Heart right ventricle (tissue), 16 donors: Measurements from ENCODE around the gene POMT2. TPM values are rescaled to one million over a fixed set of nuclear protein-coding genes. Genes with fewer than 3 reads are reported as not detected.

ENCODE experiments used
- ATAC-seq, 8 donors: fragments of 200-7000 bp; cut with Tn5 transposase; one replicate each; pipeline ENCODE4 v1.9.1; 2020; ENCODE audit warnings: mild to moderate bottlenecking in 8 of 8, moderate library complexity in 8 of 8, moderate number of reproducible peaks in 1 of 8
- DNase-seq, 2 donors: peaks; one replicate each; pipeline ENCODE4 v3.0.0-alpha.2; 2020
- H3K27ac ChIP-seq, 10 donors: fragments of 200-600 bp; sonication (generic) in 2 of 10; one replicate each; pipeline versions ENCODE4 v1.5.0 to v1.8.0; 2020 to 2022; ENCODE audit warnings: mild to moderate bottlenecking in 3 of 10
- H3K27me3 ChIP-seq, 7 donors: fragments of 200-600 bp; one replicate each; pipeline ENCODE4 v1.8.0; 2021 to 2022; ENCODE audit warnings: mild to moderate bottlenecking in 2 of 7
- H3K36me3 ChIP-seq, 9 donors: fragments of 200-600 bp; sonication (generic) in 1 of 9; one replicate each; pipeline versions ENCODE4 v1.5.0 to v1.8.0; 2020 to 2022; ENCODE audit warnings: mild to moderate bottlenecking in 2 of 9
- H3K4me1 ChIP-seq, 9 donors: fragments of 200-600 bp; sonication (generic) in 1 of 9; one replicate each; pipeline versions ENCODE4 v1.5.0 to v1.8.0; 2020 to 2022; ENCODE audit warnings: mild to moderate bottlenecking in 4 of 9
- H3K4me3 ChIP-seq, 10 donors: fragments of 200-600 bp; sonication (generic) in 2 of 10; one replicate each; pipeline versions ENCODE4 v1.5.0 to v1.8.0; 2020 to 2022; ENCODE audit warnings: mild to moderate bottlenecking in 7 of 10, moderate library complexity in 2 of 10
- H3K9me3 ChIP-seq, 11 donors: fragments of 200-600 bp in 10 of 11; sonication (generic) in 2 of 11; one replicate each; pipeline versions ENCODE4 v1.5.0 to v1.8.0; 2013 to 2022; ENCODE audit warnings: mild to moderate bottlenecking in 2 of 11, control low read depth in 1 of 11, moderate library complexity in 1 of 11
- CTCF ChIP-seq, 9 donors: fragments of 200-600 bp; sonication (generic) in 2 of 9; IDR thresholded peaks; one replicate each; pipeline versions ENCODE4 v1.5.0 to v1.8.0; 2021 to 2022; ENCODE audit warnings: antibody characterized with exemption in 9 of 9, mild to moderate bottlenecking in 5 of 9, moderate library complexity in 1 of 9
- WGBS, 2 donors: extraction: QIAGEN DNeasy Blood & Tissue Kit; methylation state at CpG; one replicate each; pipeline ENCODE4 v1.1.7; 2013; ENCODE audit warnings: inconsistent platforms in 1 of 2; 5-methylcytosine and 5-hydroxymethylcytosine counted together
- intact Hi-C, 10 donors: fragments of 100-400 bp; cut with DNase I; formaldehyde crosslinking; loops; one replicate each; pipeline versions ENCODE4 v1.11.1 to v1.14.2; 2022
- polyA plus RNA-seq, 2 donors: library from polyadenylated mRNA; stranded (reverse); fragments of 200-250 nt; gene quantifications; one replicate each; pipeline ENCODE4 v1.2.3, GENCODE V29; 2013
- total RNA-seq, 10 donors: library from RNA; stranded (reverse); fragmentation: NEBNext Ultra II Directional in 3 of 10; extraction: Animal tissue kit (Norgen Biotek cat#: 25700) in 3 of 10; gene quantifications; one replicate each; pipeline versions ENCODE4 v1.2.1 to v1.2.4, GENCODE V29; 2021 to 2023
- donor health status: Arrhythmogenic right ventricular cardiomyopathy.
- donor health status: ischemic (EF 13 %, LVEDD 7.1; RV severe dilation, severe dysfunction).
- donor health status: healthy with polysubstance abuse.
- donor health status: DM: no; HTN: yes; CAD: no.
- donor health status: DM: no; HTN: no; CAD: no.
- donor health status: ischemic (EF 25% LVEDD 6.9; RV normal size, moderate dysfunction).
- donor health status: ischemic (EF 25% LVEDD 5.7; RV mildly dilated, moderate dysfunction).
- donor health status: healthy.
- donor health status: DM: yes; HTN: yes; CAD: no.
- donor health status: Ischemic cardiomyopathy.
- donor health status: ischemic (EF 35%, LVEDD 5.7; RV mildly dilated, moderate dysfunction).
- donor health status: nonischemic (EF 11% LVEDD 7.7; RV severe dilation, severe dysfunction).
- donor health status: DM: yes; HTN: yes; CAD: no.
- donor health status: PGD.
- donor health status: ischemic (EF 29% LVEDD 5.4; RV normal size, mild dysfunction).
- donor health status: nonischemic (EF 23%, LVEDD 6.1; RV moderate dilation, normal function).

Gene POMT2
- total and polyA plus RNA-seq, 12 donors, result 10.5 to 23.4 (median 16.9) TPM

GRCh38 chr14:77276959-77277358 is 43.7 kb downstream of the POMT2 start:
- no peak for TF ChIP-seq CTCF (IDR thresholded peaks at IDR 0.05)
- Histone ChIP-seq H3K36me3 (peaks cover 0 to 58% (median 0%) of the 10 kb centered on the region in 9 donors), H3K9me3 (peaks cover 0 to 6% (median 0%) of the 10 kb centered on the region in 11 donors), H3K27me3 (peaks cover 0 to 15% (median 9%) of the 10 kb centered on the region in 7 donors), H3K4me1 (no peaks in the 10 kb centered on the region), H3K4me3 (no peak overlapping the region), H3K27ac (no peak overlapping the region)
- intact Hi-C loops, result no loop called here
- ATAC-seq, result no peak
- 85 to 93% methylated on average over 12 of the region's 12 CpGs for WGBS, 2 donors
- DNase-seq, result no peak

- DNase-seq (no peak), ATAC-seq (no peak)
- 85 to 88% methylated on average over 15 of the region's 15 CpGs for WGBS, 2 donors
- H3K9me3 ChIP-seq, result peaks cover 0 to 6% (median 0%) of the 10 kb centered on the region in 11 donors
- H3K36me3 ChIP-seq, result peaks cover 0 to 53% (median 0%) of the 10 kb centered on the region in 9 donors
- no peak for TF ChIP-seq CTCF (IDR thresholded peaks at IDR 0.05)
- no peak overlapping the region for H3K27ac ChIP-seq
- no peak overlapping the region for H3K4me3 ChIP-seq
- no peaks in the 10 kb centered on the region for H3K4me1 ChIP-seq
- H3K27me3 ChIP-seq, result peaks cover 3 to 20% (median 15%) of the 10 kb centered on the region in 7 donors
- intact Hi-C loops, result no loop called here
Measured at GRCh38 chr14:77276295-77276935, 44.3 kb downstream of the POMT2 start.

- H3K4me1 ChIP-seq, result no peaks in the 10 kb centered on the region
- no peak overlapping the region for H3K4me3 ChIP-seq
- WGBS, 2 donors, result 61% methylated on average over 8 of the region's 8 CpGs
- peaks cover 0 to 46% (median 0%) of the 10 kb centered on the region in 9 donors for H3K36me3 ChIP-seq
- peaks cover 0 to 6% (median 0%) of the 10 kb centered on the region in 11 donors for H3K9me3 ChIP-seq
- no peak for ATAC-seq
- no peak overlapping the region for H3K27ac ChIP-seq
- H3K27me3 ChIP-seq, result peaks cover 7 to 28% (median 23%) of the 10 kb centered on the region in 7 donors
- intact Hi-C loops, result no loop called here
- TF ChIP-seq CTCF (IDR thresholded peaks at IDR 0.05), result no peak
- no peak for DNase-seq
Measured at GRCh38 chr14:77275601-77276017, 45.1 kb downstream of the POMT2 start.

- no peaks in the 10 kb centered on the region for H3K4me1 ChIP-seq
- WGBS, 2 donors, result 80 to 85% methylated on average over 5 of the region's 5 CpGs
- H3K27ac ChIP-seq, result no peak overlapping the region
- ATAC-seq (no peak), DNase-seq (no peak)
- intact Hi-C loops, result no loop called here
- TF ChIP-seq CTCF (IDR thresholded peaks at IDR 0.05), result no peak
- H3K36me3 ChIP-seq, result peaks cover 0 to 41% (median 0%) of the 10 kb centered on the region in 9 donors
- no peak overlapping the region for H3K4me3 ChIP-seq
- peaks cover 7 to 33% (median 28%) of the 10 kb centered on the region in 7 donors for H3K27me3 ChIP-seq
- H3K9me3 ChIP-seq, result peaks cover 0 to 6% (median 0%) of the 10 kb centered on the region in 11 donors
Measured at GRCh38 chr14:77275041-77275580, 45.6 kb downstream of the POMT2 start.
